Type B pancreatic cell (in vitro differentiated cells): Measurements from ENCODE around the gene PLEKHA1. TPM values are rescaled to one million over a fixed set of nuclear protein-coding genes. Genes with fewer than 3 reads are reported as not detected.

ENCODE experiments used
- DNase-seq: peaks from one replicate; pipeline ENCODE4 v3.0.0; 2021; ENCODE audit warnings: mixed read lengths; ENCODE audit not compliant: unreplicated experiment; ENCODE audit errors: extremely low spot score
- H3K27ac Mint-ChIP-seq: 2 replicates; pipeline ENCODE4 v1.8.0; 2021; ENCODE audit warnings: mild to moderate bottlenecking, mixed read lengths
- H3K27me3 Mint-ChIP-seq: 2 replicates; pipeline ENCODE4 v1.8.0; 2021; ENCODE audit warnings: mixed read lengths
- H3K36me3 Mint-ChIP-seq: 2 replicates; pipeline ENCODE4 v1.8.0; 2021; ENCODE audit warnings: mixed read lengths
- H3K4me1 Mint-ChIP-seq: one replicate; pipeline ENCODE4 v1.8.0; 2021; ENCODE audit warnings: mixed read lengths; ENCODE audit not compliant: unreplicated experiment
- H3K4me3 Mint-ChIP-seq: 2 replicates; pipeline ENCODE4 v1.8.0; 2021; ENCODE audit warnings: mild to moderate bottlenecking, mixed read lengths
- H3K9me3 Mint-ChIP-seq: 2 replicates; pipeline ENCODE4 v1.8.0; 2021; ENCODE audit warnings: mixed read lengths
- CTCF ChIP-seq: fragments of 200-600 bp; sonication (generic); conservative IDR thresholded peaks from 2 replicates; pipeline ENCODE4 v1.5.0; 2021; ENCODE audit warnings: antibody characterized with exemption, mild to moderate bottlenecking
- total RNA-seq: library from RNA; stranded (reverse); gene quantifications from 2 replicates; pipeline ENCODE4 v1.2.1, GENCODE V29; 2021; ENCODE audit warnings: low replicate concordance

PLEKHA1 gene
- total RNA-seq, 1 donor from 2014 or later, result 38.2 TPM

- H3K27ac Mint-ChIP-seq, result no peak overlapping the region
- H3K4me1 Mint-ChIP-seq, result peaks cover 31% of the 10 kb centered on the region
- DNase-seq, result no peak
- no peaks in the 10 kb centered on the region for H3K36me3 Mint-ChIP-seq
- TF ChIP-seq CTCF, result no peak
- H3K4me3 Mint-ChIP-seq, result no peak overlapping the region
- no peaks in the 10 kb centered on the region for H3K9me3 Mint-ChIP-seq
- H3K27me3 Mint-ChIP-seq, result peaks cover 14% of the 10 kb centered on the region
Observed at GRCh38 chr10:122473116-122473515, 98.6 kb downstream of the PLEKHA1 start.

GRCh38 chr10:122474131-122474818 lies 99.8 kb downstream of the PLEKHA1 start:
- H3K36me3 Mint-ChIP-seq, result no peaks in the 10 kb centered on the region
- peak overlapping the region; percentile 20 for H3K4me3 Mint-ChIP-seq
- DNase-seq, result no peak
- no peak overlapping the region for H3K27ac Mint-ChIP-seq
- no peaks in the 10 kb centered on the region for H3K9me3 Mint-ChIP-seq
- TF ChIP-seq CTCF, result no peak
- H3K27me3 Mint-ChIP-seq, result peaks cover 8% of the 10 kb centered on the region
- H3K4me1 Mint-ChIP-seq, result peaks cover 31% of the 10 kb centered on the region

- Mint-ChIP-seq H3K36me3 (no peaks in the 10 kb centered on the region), H3K27me3 (peaks cover 2% of the 10 kb centered on the region), H3K4me1 (peaks cover 31% of the 10 kb centered on the region), H3K9me3 (no peaks in the 10 kb centered on the region), H3K4me3 (peak overlapping the region; percentile 28), H3K27ac (no peak overlapping the region)
- no peak for DNase-seq
- TF ChIP-seq CTCF, result no peak
Observed at GRCh38 chr10:122475100-122475499, 100.6 kb downstream of the PLEKHA1 start.

GRCh38 chr10:122475591-122476332 lies 101.3 kb downstream of the PLEKHA1 start:
- Mint-ChIP-seq H3K4me3 (peak overlapping the region; percentile 67), H3K27ac (peak overlapping the region; percentile 70), H3K27me3 (no peaks in the 10 kb centered on the region), H3K4me1 (peaks cover 31% of the 10 kb centered on the region), H3K9me3 (no peaks in the 10 kb centered on the region), H3K36me3 (no peaks in the 10 kb centered on the region)
- no peak for TF ChIP-seq CTCF
- DNase-seq, result no peak

GRCh38 chr10:122476333-122476695 lies 101.8 kb downstream of the PLEKHA1 start:
- TF ChIP-seq CTCF, result no peak
- peak overlapping the region; percentile 70 for H3K27ac Mint-ChIP-seq
- peak overlapping the region; percentile 67 for H3K4me3 Mint-ChIP-seq
- peaks cover 31% of the 10 kb centered on the region for H3K4me1 Mint-ChIP-seq
- no peaks in the 10 kb centered on the region for H3K27me3 Mint-ChIP-seq
- DNase-seq, result no peak
- no peaks in the 10 kb centered on the region for H3K9me3 Mint-ChIP-seq
- H3K36me3 Mint-ChIP-seq, result no peaks in the 10 kb centered on the region
